Mammary epithelial cell (primary cell): ENCODE results near the gene TROAP.

Source experiments
- EZH2 ChIP-seq: IDR thresholded peaks from 2 replicates; pipeline ENCODE4 v1.6.1; 2012; ENCODE audit warnings: low read length, inconsistent platforms, borderline replicate concordance
- TF ChIP-seq, protein P1 (sequence below), 2 donors: IDR thresholded peaks in 1 of 2; conservative IDR thresholded peaks in 1 of 2; 2 replicates each; pipeline ENCODE4 v1.5.1; 2011 to 2012; ENCODE audit warnings: inconsistent platforms in 2 of 2, low read length in 2 of 2, mild to moderate bottlenecking in 2 of 2, control low read depth in 1 of 2, low read depth in 1 of 2; ENCODE audit not compliant: insufficient read depth in 1 of 2; ENCODE audit errors: extremely low read depth in 1 of 2

DNA sequence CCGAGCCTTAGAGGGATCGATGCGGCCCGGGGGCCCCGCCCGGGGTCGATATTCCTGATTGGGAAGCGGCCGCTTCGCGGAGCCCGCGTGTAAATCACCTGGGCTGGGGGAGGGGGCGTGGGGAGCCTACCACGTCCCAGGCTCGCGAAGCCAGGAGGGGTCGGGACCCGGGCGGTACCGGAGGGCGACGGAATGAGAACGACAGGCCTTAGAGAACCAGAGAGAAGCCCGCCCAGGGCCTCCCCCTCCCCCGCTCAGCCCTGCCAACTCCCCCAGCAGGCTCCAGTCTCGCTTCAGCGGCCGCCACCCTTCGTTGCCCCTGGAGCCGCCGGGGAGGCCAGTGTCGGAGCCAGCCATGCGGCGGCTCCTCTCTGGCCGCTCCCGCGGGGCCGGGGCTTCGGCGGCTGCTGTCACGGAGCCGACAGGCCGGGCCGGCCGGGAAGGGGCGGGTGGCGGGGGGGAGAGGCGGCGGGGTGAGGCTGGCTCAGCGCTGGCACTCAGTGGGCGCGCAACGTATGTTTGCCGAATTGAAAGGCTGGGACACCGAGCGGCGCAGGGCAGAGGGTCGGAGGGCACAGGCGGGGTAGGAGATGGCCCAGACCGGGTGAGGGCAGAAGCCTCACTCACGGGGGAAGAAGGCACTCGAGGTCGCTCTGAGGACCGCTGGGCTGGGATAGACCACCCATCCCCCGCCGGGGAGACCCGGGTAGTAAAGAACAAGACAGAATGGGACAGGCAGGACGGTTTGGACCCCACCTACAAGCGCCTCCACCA lies 22.2 kb downstream of the TROAP start:
- TF ChIP-seq, protein P1, sequence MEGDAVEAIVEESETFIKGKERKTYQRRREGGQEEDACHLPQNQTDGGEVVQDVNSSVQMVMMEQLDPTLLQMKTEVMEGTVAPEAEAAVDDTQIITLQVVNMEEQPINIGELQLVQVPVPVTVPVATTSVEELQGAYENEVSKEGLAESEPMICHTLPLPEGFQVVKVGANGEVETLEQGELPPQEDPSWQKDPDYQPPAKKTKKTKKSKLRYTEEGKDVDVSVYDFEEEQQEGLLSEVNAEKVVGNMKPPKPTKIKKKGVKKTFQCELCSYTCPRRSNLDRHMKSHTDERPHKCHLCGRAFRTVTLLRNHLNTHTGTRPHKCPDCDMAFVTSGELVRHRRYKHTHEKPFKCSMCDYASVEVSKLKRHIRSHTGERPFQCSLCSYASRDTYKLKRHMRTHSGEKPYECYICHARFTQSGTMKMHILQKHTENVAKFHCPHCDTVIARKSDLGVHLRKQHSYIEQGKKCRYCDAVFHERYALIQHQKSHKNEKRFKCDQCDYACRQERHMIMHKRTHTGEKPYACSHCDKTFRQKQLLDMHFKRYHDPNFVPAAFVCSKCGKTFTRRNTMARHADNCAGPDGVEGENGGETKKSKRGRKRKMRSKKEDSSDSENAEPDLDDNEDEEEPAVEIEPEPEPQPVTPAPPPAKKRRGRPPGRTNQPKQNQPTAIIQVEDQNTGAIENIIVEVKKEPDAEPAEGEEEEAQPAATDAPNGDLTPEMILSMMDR (conservative IDR thresholded peaks at IDR 0.05 in 1 of 2, IDR thresholded peaks at IDR 0.05 in 1 of 2; ENCODE audit: extremely low read depth in 1 of 2, insufficient read depth in 1 of 2, low read depth in 1 of 2, low read length in 2 of 2) = no peak
- TF ChIP-seq EZH2 = no peak
